Endothelial cell of umbilical vein (primary cell): ENCODE measurements around the gene CCDC97. TPM values are rescaled to one million over a fixed set of nuclear protein-coding genes. Genes with fewer than 3 reads are reported as not detected.

Experiments used
- BruUV-seq: library from RNA; stranded (reverse); fragments of 400-500 nt; replicated peaks from 2 replicates; lab custom pipeline; 2021; lab: Mats Ljungman, UMichigan
- CTCF ChIA-PET: fragments of 300-600, 350-600 bp; sonication (Branson Sonifier 250); formaldehyde crosslinking; loops from one replicate; lab custom pipeline; 2021; ENCODE audit warnings: antibody characterized with exemption, inconsistent platforms; lab: Charles Lee
- POLR2A ChIA-PET: fragments of 300-600, 350-600 bp; sonication (Branson Sonifier 250); formaldehyde crosslinking; loops from one replicate; lab custom pipeline; 2021; ENCODE audit warnings: antibody characterized with exemption, inconsistent platforms; lab: Charles Lee
- DNase-seq: peaks from one replicate; pipeline ENCODE4 v3.0.0-alpha.2; 2011; ENCODE audit warnings: low read depth, low spot score
- FAIRE-seq: peaks from 2 replicates; lab custom pipeline; 2011; peaks lifted over from hg19 to GRCh38; lab: Jason Lieb, UNC
- H2AFZ ChIP-seq: 2 replicates; pipeline ENCODE4 v1.6.0; 2012; ENCODE audit warnings: low read depth, low read length, control low read depth, inconsistent platforms
- H3K27ac ChIP-seq: 2 replicates; pipeline ENCODE4 v1.5.1; 2011; ENCODE audit warnings: low read depth, mild to moderate bottlenecking, control low read depth, low read length, moderate library complexity; ENCODE audit not compliant: insufficient read depth
- H3K27me3 ChIP-seq, 2 experiments: 2 replicates each; pipeline versions ENCODE4 v1.6.0 to v1.6.1; 2011; ENCODE audit warnings: low read length in 2 of 2, mixed read lengths in 1 of 2; ENCODE audit not compliant: control insufficient read depth in 2 of 2, insufficient read depth in 2 of 2
- H3K36me3 ChIP-seq, 2 experiments: 2 replicates in 1 of 2; 3 replicates in 1 of 2; pipeline ENCODE4 v1.5.1; 2011; ENCODE audit warnings: low read length in 2 of 2, mild to moderate bottlenecking in 1 of 2, moderate library complexity in 1 of 2; ENCODE audit not compliant: control insufficient read depth in 2 of 2, insufficient read depth in 2 of 2; ENCODE audit errors: extremely low read depth in 1 of 2
- H3K4me1 ChIP-seq: 3 replicates; pipeline ENCODE4 v1.5.1; 2011; ENCODE audit warnings: mild to moderate bottlenecking, low read length; ENCODE audit not compliant: control insufficient read depth, insufficient read depth; ENCODE audit errors: extremely low read depth
- H3K4me2 ChIP-seq: 2 replicates; pipeline ENCODE4 v1.6.1; 2011; ENCODE audit warnings: low read length, control low read depth, mixed read lengths; ENCODE audit not compliant: insufficient read depth
- H3K4me3 ChIP-seq, 3 experiments: fragments of 200-600 bp in 1 of 3; sonication (generic), shearing (Covaris generic) in 1 of 3; replicated peaks in 1 of 3; 2 replicates each; pipeline ENCODE4 v1.5.1; 2011 to 2016; ENCODE audit warnings: control low read depth in 3 of 3, low read length in 3 of 3, mild to moderate bottlenecking in 2 of 3, inconsistent platforms in 1 of 3, low read depth in 1 of 3, moderate library complexity in 1 of 3; ENCODE audit not compliant: insufficient read depth in 1 of 3
- H3K79me2 ChIP-seq: 2 replicates; pipeline ENCODE4 v1.6.0; 2012; ENCODE audit warnings: low read length, inconsistent platforms; ENCODE audit not compliant: control insufficient read depth, insufficient read depth
- H3K9ac ChIP-seq: replicated peaks from 2 replicates; pipeline ENCODE3; 2011; ENCODE audit warnings: low read length, control low read depth; ENCODE audit not compliant: insufficient read depth; ENCODE audit errors: extremely low read depth
- H3K9me1 ChIP-seq: replicated peaks from 3 replicates; pipeline ENCODE4 v1.6.0; 2011; ENCODE audit warnings: mild to moderate bottlenecking, low read length; ENCODE audit not compliant: control insufficient read depth, insufficient read depth; ENCODE audit errors: extremely low read depth
- H3K9me3 ChIP-seq: replicated peaks from 2 replicates; pipeline ENCODE4 v1.5.1; 2012; ENCODE audit warnings: low read length, inconsistent platforms; ENCODE audit not compliant: control insufficient read depth, insufficient read depth
- H4K20me1 ChIP-seq: replicated peaks from 2 replicates; pipeline ENCODE3; 2011; ENCODE audit warnings: mild to moderate bottlenecking, low read length; ENCODE audit not compliant: control insufficient read depth, insufficient read depth; ENCODE audit errors: extremely low read depth
- CTCF ChIP-seq, 2 donors: IDR thresholded peaks; 1 replicate in 1 of 2; 2 replicates in 1 of 2; pipeline ENCODE4 v1.5.1; 2011; ENCODE audit warnings: low read length in 2 of 2, mild to moderate bottlenecking in 2 of 2, moderate library complexity in 2 of 2, control low read depth in 1 of 2, inconsistent platforms in 1 of 2, low read depth in 1 of 2; ENCODE audit not compliant: insufficient read depth in 1 of 2; ENCODE audit errors: extremely low read depth in 1 of 2
- EZH2 ChIP-seq: IDR thresholded peaks from 2 replicates; pipeline ENCODE4 v1.6.1; 2012; ENCODE audit warnings: borderline replicate concordance, low read depth, mild to moderate bottlenecking, moderate library complexity, low read length, inconsistent platforms; ENCODE audit not compliant: severe bottlenecking
- FOS ChIP-seq: IDR thresholded peaks from 2 replicates; pipeline ENCODE4 v1.6.1; 2011; ENCODE audit warnings: mild to moderate bottlenecking, low read length, moderate library complexity, borderline replicate concordance; ENCODE audit not compliant: insufficient read depth
- GATA2 ChIP-seq: IDR thresholded peaks from 2 replicates; pipeline ENCODE4 v1.7.0; 2011; ENCODE audit warnings: low read depth, mild to moderate bottlenecking, moderate library complexity, mixed read lengths, low read length; ENCODE audit not compliant: insufficient read length, insufficient read depth
- JUN ChIP-seq: IDR thresholded peaks from 2 replicates; pipeline ENCODE4 v1.6.1; 2011; ENCODE audit warnings: borderline replicate concordance, low read depth; ENCODE audit not compliant: insufficient read length, insufficient read depth
- MAX ChIP-seq: IDR thresholded peaks from 2 replicates; pipeline ENCODE4 v1.6.1; 2011; ENCODE audit not compliant: insufficient read depth, insufficient read length
- MYC ChIP-seq: IDR thresholded peaks from one replicate; pipeline ENCODE4 v1.6.1; 2011; ENCODE audit warnings: mild to moderate bottlenecking, low read depth, low read length
- POLR2A ChIP-seq: IDR thresholded peaks from 2 replicates; pipeline ENCODE4 v1.6.1; 2012; ENCODE audit warnings: low read depth, mild to moderate bottlenecking, control low read depth, low read length
- POLR2AphosphoS5 ChIP-seq: IDR thresholded peaks from 2 replicates; pipeline ENCODE4 v1.6.1; 2012; ENCODE audit warnings: low read depth, mild to moderate bottlenecking, control low read depth, low read length, moderate library complexity; ENCODE audit not compliant: insufficient read depth
- dilution Hi-C: fragments of 300-500 bp; cut with MboI; formaldehyde crosslinking; loops from one replicate; pipeline ENCODE4 v1.15.0; 2019; ENCODE audit warnings: low sequenced_read_pairs; ENCODE audit not compliant: extremely low pct_ligation_motif_present
- intact Hi-C: fragments of 100-400 bp; cut with micrococcal nuclease; formaldehyde crosslinking; loops from one replicate; pipeline ENCODE4 v1.10.0; 2022
- polyA plus RNA-seq, 4 experiments: library from polyadenylated mRNA; depleted of rRNA in 3 of 4; stranded (reverse) in 3 of 4; unstranded in 1 of 4; fragments of >200 nt; gene quantifications; 2 replicates each; pipeline versions ENCODE4 v1.2.1 to v1.2.3, GENCODE V29; 2011 to 2012; ENCODE audit warnings: missing spikeins in 1 of 4
- total RNA-seq: library from RNA; stranded (reverse); gene quantifications from 2 replicates; pipeline ENCODE4 v1.2.3, GENCODE V29; 2021

The CCDC97 gene
- total and polyA plus RNA-seq, 2 donors (not counting 3 experiments of a cell fraction or from before 2014, with no cell fraction given): 20.7 to 27.2 TPM

- Histone ChIP-seq H3K9ac (no peak overlapping the region), H3K27ac (no peak overlapping the region), H3K4me2 (no peak overlapping the region), H4K20me1 (no peaks in the 10 kb centered on the region), H3K27me3 (no peaks in the 10 kb centered on the region), H3K9me3 (no peaks in the 10 kb centered on the region), H3K4me1 (peaks cover 19% of the 10 kb centered on the region), H3K79me2 (peaks cover 3% of the 10 kb centered on the region), H3K9me1 (no peaks in the 10 kb centered on the region), H3K4me3 (no peak overlapping the region), H2AFZ (no peak overlapping the region), H3K36me3 (peaks cover 43 to 68% of the 10 kb centered on the region in 2 experiments)
- no peak for FAIRE-seq
- CTCF ChIA-PET: interaction anchor here (1.3 to 3.2 kb wide), 4 partner anchors 11 to 99 kb away, joined by 3 to 8 read pairs (median 4); no protein-coding TSS in a partner anchor
- DNase-seq: no peak
- intact Hi-C loops: no loop called here
- TF ChIP-seq MAX: no peak
- TF ChIP-seq POLR2A: no peak
- TF ChIP-seq CTCF (IDR thresholded peaks at IDR 0.05; ENCODE audit: extremely low read depth in 1 of 2, insufficient read depth in 1 of 2, low read depth in 1 of 2, low read length in 2 of 2): no peak
- dilution Hi-C loops: no loop called here
- no TSS peak for BruUV-seq
- POLR2A ChIA-PET: no interaction called here
Measured at GRCh38 chr19:41302624-41303351, 7.2 kb upstream of the CCDC97 start.

DNA sequence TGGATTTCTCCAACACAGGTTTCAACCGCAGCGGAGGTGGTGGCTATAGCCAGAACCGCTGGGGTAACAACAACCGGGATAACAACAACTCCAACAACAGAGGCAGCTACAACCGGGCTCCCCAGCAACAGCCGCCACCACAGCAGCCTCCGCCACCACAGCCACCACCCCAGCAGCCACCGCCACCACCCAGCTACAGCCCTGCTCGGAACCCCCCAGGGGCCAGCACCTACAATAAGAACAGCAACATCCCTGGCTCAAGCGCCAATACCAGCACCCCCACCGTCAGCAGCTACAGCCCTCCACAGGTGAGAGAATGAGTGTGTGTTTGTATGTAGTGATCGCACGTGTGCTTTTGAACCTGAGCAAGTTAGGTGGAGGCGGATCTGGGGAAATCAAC lies 6.0 kb upstream of the CCDC97 start:
- Histone ChIP-seq H3K36me3 (peaks cover 38 to 60% of the 10 kb centered on the region in 2 experiments), H3K4me1 (peaks cover 31% of the 10 kb centered on the region), H3K4me3 (no peak overlapping the region), H3K4me2 (no peak overlapping the region), H3K27me3 (no peaks in the 10 kb centered on the region), H3K27ac (no peak overlapping the region), H3K9ac (no peak overlapping the region), H3K9me1 (no peaks in the 10 kb centered on the region), H2AFZ (no peak overlapping the region), H3K9me3 (no peaks in the 10 kb centered on the region), H4K20me1 (no peaks in the 10 kb centered on the region), H3K79me2 (peaks cover 3% of the 10 kb centered on the region)
- intact Hi-C loops: no loop called here
- BruUV-seq: no TSS peak
- CTCF ChIA-PET: interaction anchor here (1.4 to 3.2 kb wide), 3 partner anchors 42 to 100 kb away, joined by 5 to 8 read pairs (median 7); no protein-coding TSS in a partner anchor
- POLR2A ChIA-PET: no interaction called here
- DNase-seq (no peak), FAIRE-seq (no peak)
- no peak for TF ChIP-seq POLR2AphosphoS5
- TF ChIP-seq JUN: no peak
- no peak for TF ChIP-seq EZH2
- no peak for TF ChIP-seq MAX
- no peak for TF ChIP-seq FOS
- no peak for TF ChIP-seq POLR2A
- no peak for TF ChIP-seq CTCF (IDR thresholded peaks at IDR 0.05; ENCODE audit: extremely low read depth in 1 of 2, insufficient read depth in 1 of 2, low read depth in 1 of 2, low read length in 2 of 2)
- TF ChIP-seq GATA2: no peak
- no peak for TF ChIP-seq MYC
- dilution Hi-C loops: no loop called here
